Renal cortex interstitium (tissue), 15 donors: Measurements from ENCODE around the gene APOD. TPM values are rescaled to one million over a fixed set of nuclear protein-coding genes. Genes with fewer than 3 reads are reported as not detected.
"Not testable (repeated sequence)": the region's sequence is repeated elsewhere in the genome, so short reads cannot be mapped to it uniquely, and the experiment has no call there.

Experiments
- DNase-seq, 11 donors: peaks; one replicate each; pipeline ENCODE4 v3.0.0-alpha.2; 2013; ENCODE audit warnings: low read depth in 9 of 11, low spot score in 4 of 11; ENCODE audit errors: extremely low read depth in 1 of 11
- long read RNA-seq, 16 experiments: transcript quantifications; one replicate each; lab custom pipeline, GENCODE V29; 2026
- polyA plus RNA-seq, 3 donors: library from polyadenylated mRNA; unstranded; fragments of 120-200 nt; gene quantifications; one replicate each; pipeline ENCODE4 v1.2.1, GENCODE V29; 2013; ENCODE audit not compliant: insufficient read length in 3 of 3

Gene APOD
- 1 to 10 TPM; 8.2 to 9.6 (median 9.5) TPM for polyA plus RNA-seq
- long read RNA-seq, donor 1, partial matches to known transcripts, result 0 of 3 reads
- long read RNA-seq, donor 1, other reads (novel, unspliced or antisense), result 0 of 3 reads
- long read RNA-seq, donor 2, partial matches to known transcripts, result 13 of 14 reads
- long read RNA-seq, donor 2, other reads (novel, unspliced or antisense), result 0 of 14 reads
- long read RNA-seq, donor 3, partial matches to known transcripts, result 0 of 3 reads
- long read RNA-seq, donor 3, other reads (novel, unspliced or antisense), result 0 of 3 reads
- long read RNA-seq, donor 4, partial matches to known transcripts, result 0 of 2 reads
- long read RNA-seq, donor 4, other reads (novel, unspliced or antisense), result 0 of 2 reads
- long read RNA-seq, donor 5, result 0 reads
- long read RNA-seq, donor 6, transcript APOD-201 (5 exons, 1,130 nt), result major isoform, 6 of 16 reads
- long read RNA-seq, donor 6, partial matches to known transcripts, result 10 of 16 reads
- long read RNA-seq, donor 6, other reads (novel, unspliced or antisense), result 0 of 16 reads
- long read RNA-seq, donor 7, transcript APOD-201 (5 exons, 1,130 nt), result major isoform, 8 of 8 reads
- long read RNA-seq, donor 7, partial matches to known transcripts, result 0 of 8 reads
- long read RNA-seq, donor 7, other reads (novel, unspliced or antisense), result 0 of 8 reads
- long read RNA-seq, donor 8, result 0 reads
- long read RNA-seq, donor 9, result 0 reads
- long read RNA-seq, donor 10, transcript APOD-201 (5 exons, 1,130 nt), result major isoform, 5 of 10 reads
- long read RNA-seq, donor 10, partial matches to known transcripts, result 5 of 10 reads
- long read RNA-seq, donor 10, other reads (novel, unspliced or antisense), result 0 of 10 reads
- long read RNA-seq, donor 11, partial matches to known transcripts, result 0 of 1 reads
- long read RNA-seq, donor 11, other reads (novel, unspliced or antisense), result 0 of 1 reads
- long read RNA-seq, donor 12, result 0 reads
- long read RNA-seq, donor 13, result 0 reads
- long read RNA-seq, donor 14, result 0 reads
- long read RNA-seq, donor 15, partial matches to known transcripts, result 0 of 1 reads
- long read RNA-seq, donor 15, other reads (novel, unspliced or antisense), result 0 of 1 reads
- long read RNA-seq, donor 16, transcript APOD-201 (5 exons, 1,130 nt), result major isoform, 8 of 104 reads
- long read RNA-seq, donor 16, partial matches to known transcripts, result 95 of 104 reads
- long read RNA-seq, donor 16, other reads (novel, unspliced or antisense), result 0 of 104 reads

DNA sequence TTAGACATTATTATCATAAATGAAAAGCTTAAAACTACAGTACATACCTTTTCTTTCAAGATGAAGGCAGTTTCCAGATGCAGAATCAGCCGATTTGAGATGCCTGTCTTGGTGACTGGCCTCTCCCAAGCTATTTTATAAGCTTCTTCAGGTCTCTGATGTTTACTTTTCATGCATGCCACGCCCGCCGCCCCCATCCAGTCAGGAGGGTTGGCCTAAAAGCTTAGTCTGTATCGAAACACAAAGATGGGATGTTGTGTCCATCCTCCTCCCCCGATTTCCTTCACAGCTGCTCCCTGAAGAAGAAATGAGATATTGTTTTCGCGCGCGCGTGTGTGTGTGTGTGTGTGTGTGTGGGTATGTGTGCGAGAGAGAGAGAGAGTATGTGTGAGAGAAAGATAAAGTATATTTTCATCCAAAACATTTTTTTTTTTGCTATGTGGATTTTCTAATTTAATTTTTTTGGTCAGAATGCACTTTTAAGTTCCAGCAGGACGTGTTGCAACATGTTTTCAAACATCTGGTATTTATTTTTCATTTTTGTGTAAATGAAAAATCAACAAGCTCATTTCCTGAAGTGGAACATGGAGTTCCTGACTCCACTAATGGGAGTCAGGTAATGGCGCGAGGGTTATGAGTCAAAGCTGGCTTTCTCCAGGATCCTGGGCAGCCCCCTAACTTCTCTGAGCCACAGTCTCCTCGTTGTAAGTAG is at the start of gene APOD:
Gene APOD, minus strand, starts transcription at position 110 of the 712 bp plus-strand sequence. CDS start 4,479 bp downstream, outside the sequence.
- DNase-seq, result peak in 3 of 11 donors; percentile 13 to 22 (median 19)

DNA sequence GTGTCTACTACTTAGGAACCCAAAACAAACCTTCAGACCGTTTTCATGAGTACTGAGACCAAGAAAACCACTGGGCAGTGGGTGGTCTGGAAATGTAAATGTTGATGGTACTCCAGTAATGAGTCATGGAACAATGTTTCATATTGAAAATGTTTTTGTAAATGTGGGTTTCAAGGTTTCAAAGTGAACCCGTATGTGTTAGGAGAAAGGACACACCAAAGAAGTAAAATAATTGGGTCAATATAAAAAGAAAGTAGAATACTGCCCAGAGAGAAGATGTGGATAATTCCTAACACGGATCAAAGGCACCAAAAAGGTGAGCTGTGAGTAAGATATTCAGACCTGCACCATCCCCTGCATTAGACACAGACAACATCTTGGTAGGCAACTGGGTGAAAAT is 49.6 kb upstream of the APOD start:
- DNase-seq, result not testable (repeated sequence)

DNA sequence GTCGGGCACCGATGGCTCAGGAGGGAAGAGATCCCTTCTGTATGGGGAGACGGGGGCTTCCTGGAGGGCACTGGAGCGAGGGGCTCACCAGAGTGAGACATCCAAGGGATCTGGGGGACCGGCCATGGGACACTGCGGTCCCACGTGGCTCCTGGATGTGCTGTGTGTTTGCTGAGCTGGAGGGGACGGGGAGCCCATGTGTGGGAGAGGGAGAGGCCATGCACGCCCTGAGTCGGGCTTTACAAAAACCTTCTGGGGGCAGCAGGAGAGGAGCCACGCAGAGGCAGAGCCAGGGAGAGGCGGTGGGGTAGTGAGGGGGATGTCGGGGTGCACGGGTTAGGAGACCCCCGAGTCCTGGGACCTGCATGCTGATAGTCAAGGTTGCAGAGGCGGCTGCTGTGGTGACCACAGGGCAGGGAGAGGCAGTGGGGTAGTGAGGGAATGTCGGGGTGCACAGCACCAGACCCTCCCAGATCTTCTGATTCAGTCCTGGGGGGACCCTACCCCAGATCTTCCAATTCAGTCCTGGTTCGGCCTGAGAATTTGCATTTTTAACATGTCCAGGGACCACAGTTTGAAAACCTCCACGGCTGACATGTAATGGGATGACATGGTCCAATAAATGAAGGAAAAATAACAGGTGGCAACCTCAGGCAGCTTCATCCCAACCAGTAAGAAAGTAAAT is 48.9 kb upstream of the APOD start:
- not testable (repeated sequence) for DNase-seq

DNA sequence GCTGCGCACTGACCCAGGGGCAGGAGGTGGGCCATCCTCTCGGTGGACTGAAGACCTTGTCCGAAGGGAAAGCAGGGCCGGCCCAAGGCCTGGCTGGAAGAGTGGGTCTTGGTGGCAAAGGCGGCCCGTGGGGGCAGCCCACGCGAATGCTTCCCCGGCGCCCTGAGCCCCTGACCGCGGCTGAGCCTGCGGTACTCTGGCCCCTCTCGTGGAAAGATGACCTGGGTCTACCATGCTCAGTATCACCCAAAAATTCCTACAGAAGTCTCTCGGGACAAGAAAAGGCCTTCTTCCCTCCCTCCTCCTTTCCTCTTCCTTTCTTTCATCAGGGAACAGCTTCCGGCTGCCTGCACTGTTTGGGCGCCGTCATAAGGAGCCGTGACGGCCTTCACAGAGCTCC is 48.3 kb upstream of the APOD start:
- not testable (repeated sequence) for DNase-seq

- not testable (repeated sequence) for DNase-seq
Measured at GRCh38 chr3:195630938-195631495, 47.3 kb upstream of the APOD start.

GRCh38 chr3:195630086-195630917 is 46.6 kb upstream of the APOD start:
- not testable (repeated sequence) for DNase-seq

DNA sequence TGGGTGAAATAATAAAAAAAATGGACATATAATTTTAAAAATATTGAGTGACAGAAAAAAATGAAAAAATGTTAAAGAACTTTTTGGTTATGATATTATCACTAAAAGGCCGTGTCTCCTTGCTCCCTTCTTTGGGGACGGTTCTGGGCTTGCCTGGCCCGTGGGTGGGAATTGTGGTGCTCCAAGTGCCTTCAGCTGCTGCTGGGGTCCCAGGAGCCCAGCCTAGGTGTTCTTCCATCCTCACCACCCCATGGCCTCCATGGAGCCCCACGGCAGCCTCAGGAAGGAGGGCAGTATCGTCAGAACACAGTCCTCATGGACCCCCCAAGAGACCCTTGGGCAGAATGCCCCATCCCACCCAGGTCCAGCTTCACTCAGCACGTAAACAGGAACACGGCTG is 45.9 kb upstream of the APOD start:
- not testable (repeated sequence) for DNase-seq

- DNase-seq, result not testable (repeated sequence)
Measured at GRCh38 chr3:195628386-195628920, 44.7 kb upstream of the APOD start.

DNA sequence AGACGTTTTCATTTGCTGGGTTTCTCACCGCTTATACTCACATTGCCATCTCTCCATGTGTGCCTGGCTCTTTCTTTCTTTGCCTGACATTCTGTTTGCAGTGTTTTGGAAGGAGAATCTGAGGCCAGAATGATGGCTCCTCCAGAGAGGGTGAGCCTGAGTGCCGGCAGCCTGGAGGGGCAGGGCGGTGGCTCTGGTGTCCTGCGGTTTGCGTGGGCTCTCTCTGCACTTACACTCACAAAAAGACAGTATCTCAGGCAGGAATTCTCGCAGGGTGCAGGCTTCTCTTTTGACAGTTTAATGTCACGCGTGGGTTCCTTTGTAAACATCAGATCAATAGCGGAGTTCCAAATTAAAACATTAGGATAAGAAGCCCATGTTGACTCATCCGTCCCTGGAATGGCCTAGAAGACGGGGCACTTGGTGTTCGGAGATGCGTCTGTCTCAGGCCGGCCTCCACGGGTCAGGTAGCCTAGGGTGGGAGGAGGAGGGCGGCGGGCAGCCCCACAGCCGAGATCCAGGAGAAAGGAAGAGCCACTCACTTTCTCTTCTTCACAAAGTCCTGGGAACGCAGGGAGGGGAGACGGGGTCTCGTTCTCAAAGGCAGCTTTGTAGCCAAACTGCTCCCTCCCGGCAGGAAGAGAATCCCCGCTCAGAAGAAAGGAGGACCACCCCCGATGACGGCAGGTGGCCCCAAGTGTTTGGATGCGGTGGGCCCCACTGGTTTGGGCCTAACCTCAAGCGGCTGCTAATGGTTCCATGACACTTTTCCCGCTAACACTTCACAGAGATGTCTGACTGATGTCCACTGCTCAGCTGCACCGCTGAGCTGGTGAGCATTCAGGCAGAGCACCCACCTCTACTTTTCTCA is 44.0 kb upstream of the APOD start:
- DNase-seq, result not testable (repeated sequence)

DNA sequence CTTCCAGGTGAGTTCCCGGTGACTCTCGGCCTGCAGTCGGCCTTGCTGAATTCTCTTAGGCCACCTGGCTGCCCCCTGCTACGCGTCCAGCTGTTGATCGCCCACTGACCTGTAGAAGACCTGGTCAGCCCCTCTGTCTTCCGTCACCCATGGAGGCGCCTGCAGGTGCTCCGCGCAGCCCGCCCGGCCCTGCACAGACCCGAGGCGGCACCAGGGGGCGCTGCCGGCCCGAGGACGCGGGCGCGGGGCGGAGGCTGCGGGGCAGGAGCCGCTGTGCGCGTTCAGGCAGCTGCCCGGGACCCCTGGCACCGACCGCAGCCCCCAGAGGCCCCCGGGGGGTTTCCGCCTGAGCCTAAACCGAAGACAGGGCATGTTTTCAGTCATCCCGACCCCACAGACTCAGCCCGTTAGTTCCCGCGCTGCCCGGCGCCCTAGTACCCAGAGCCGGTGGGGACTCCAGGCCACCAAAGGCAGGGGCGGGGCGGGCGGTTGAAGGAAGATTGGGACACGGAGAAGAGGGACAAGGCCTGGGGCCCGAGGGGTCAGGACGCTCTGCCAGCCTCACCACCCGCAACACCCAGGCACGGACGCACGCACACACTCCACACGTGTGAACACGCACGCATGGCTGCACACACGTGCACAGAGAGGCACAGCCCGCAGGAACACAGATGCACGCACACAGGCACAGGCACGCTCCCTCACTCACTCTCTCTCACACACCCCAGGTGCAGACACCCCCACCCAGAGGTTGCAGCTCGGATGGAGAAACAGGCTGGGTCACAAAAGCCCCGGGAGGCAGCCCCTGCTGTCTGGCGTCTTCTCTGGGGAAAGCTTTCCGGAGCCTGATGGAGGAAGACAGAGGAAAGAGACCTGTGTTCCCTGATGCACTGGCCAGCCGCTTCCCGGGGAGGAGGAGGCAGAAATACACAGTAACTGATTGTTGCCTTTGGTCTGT is 41.1 kb upstream of the APOD start:
- DNase-seq, result not testable (repeated sequence)

- DNase-seq, result not testable (repeated sequence)
Measured at GRCh38 chr3:195624171-195624570, 40.4 kb upstream of the APOD start.

GRCh38 chr3:195623217-195623965 is 39.7 kb upstream of the APOD start:
- DNase-seq, result not testable (repeated sequence)

- DNase-seq, result not testable (repeated sequence)
Measured at GRCh38 chr3:195622523-195623170, 38.9 kb upstream of the APOD start.
